ENCODE measurements around the gene FRRS1.

DNA sequence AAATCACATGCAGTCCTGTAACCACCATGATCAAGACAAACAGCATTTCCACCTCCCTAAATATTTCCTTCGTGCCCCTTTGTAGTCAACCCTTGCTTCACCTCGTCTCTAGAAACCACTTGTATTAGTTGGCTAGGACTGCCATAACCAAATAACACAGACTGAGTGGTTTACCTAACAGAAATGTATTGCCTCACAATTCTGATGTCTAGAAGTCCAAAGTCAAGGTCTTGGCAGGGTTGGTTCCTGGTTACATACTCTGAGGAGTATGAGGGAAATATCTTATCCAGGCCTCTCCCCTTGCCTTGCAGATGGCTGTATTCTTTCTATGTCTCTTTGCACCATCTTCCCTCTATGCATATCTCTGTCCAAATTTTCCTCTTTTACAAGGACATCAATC is 23.3 kb upstream of the FRRS1 start:
- TF ChIP-seq, protein P1, sequence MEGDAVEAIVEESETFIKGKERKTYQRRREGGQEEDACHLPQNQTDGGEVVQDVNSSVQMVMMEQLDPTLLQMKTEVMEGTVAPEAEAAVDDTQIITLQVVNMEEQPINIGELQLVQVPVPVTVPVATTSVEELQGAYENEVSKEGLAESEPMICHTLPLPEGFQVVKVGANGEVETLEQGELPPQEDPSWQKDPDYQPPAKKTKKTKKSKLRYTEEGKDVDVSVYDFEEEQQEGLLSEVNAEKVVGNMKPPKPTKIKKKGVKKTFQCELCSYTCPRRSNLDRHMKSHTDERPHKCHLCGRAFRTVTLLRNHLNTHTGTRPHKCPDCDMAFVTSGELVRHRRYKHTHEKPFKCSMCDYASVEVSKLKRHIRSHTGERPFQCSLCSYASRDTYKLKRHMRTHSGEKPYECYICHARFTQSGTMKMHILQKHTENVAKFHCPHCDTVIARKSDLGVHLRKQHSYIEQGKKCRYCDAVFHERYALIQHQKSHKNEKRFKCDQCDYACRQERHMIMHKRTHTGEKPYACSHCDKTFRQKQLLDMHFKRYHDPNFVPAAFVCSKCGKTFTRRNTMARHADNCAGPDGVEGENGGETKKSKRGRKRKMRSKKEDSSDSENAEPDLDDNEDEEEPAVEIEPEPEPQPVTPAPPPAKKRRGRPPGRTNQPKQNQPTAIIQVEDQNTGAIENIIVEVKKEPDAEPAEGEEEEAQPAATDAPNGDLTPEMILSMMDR (IDR thresholded peaks at IDR 0.05): no peak
- no peak for TF ChIP-seq POLR2A (IDR thresholded peaks at IDR 0.05)

All from adrenal gland (tissue), 5 donors.